ENCODE results near the gene AKAP11.

- TF ChIP-seq, protein P1, sequence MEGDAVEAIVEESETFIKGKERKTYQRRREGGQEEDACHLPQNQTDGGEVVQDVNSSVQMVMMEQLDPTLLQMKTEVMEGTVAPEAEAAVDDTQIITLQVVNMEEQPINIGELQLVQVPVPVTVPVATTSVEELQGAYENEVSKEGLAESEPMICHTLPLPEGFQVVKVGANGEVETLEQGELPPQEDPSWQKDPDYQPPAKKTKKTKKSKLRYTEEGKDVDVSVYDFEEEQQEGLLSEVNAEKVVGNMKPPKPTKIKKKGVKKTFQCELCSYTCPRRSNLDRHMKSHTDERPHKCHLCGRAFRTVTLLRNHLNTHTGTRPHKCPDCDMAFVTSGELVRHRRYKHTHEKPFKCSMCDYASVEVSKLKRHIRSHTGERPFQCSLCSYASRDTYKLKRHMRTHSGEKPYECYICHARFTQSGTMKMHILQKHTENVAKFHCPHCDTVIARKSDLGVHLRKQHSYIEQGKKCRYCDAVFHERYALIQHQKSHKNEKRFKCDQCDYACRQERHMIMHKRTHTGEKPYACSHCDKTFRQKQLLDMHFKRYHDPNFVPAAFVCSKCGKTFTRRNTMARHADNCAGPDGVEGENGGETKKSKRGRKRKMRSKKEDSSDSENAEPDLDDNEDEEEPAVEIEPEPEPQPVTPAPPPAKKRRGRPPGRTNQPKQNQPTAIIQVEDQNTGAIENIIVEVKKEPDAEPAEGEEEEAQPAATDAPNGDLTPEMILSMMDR (IDR thresholded peaks at IDR 0.05): no peak
- TF ChIP-seq POLR2A (IDR thresholded peaks at IDR 0.05): no peak
- TF ChIP-seq POLR2AphosphoS5 (IDR thresholded peaks at IDR 0.05): no peak
Measured at GRCh38 chr13:42280537-42280936, 8.6 kb downstream of the AKAP11 start.

Measured in breast epithelium (tissue), 3 donors.